ENCODE results near the gene RBM23.
"Not testable (repeated sequence)": the region's sequence is repeated elsewhere in the genome, so short reads cannot be mapped to it uniquely, and the experiment has no call there.

The RBM23 gene

GRCh38 chr14:22861651-22862050, 57.3 kb downstream of the RBM23 start:
- DNase-seq: no peak

GRCh38 chr14:22860377-22860776, 58.6 kb downstream of the RBM23 start:
- not testable (repeated sequence) for DNase-seq

GRCh38 chr14:22856428-22856827, 62.5 kb downstream of the RBM23 start:
- DNase-seq: no peak

- no peak for DNase-seq
Measured at GRCh38 chr14:22854963-22855724, 63.8 kb downstream of the RBM23 start.

- not testable (repeated sequence) for DNase-seq
Measured at GRCh38 chr14:22854296-22854695, 64.7 kb downstream of the RBM23 start.

GRCh38 chr14:22852940-22853767, 65.8 kb downstream of the RBM23 start:
- DNase-seq: peak; percentile 39

GRCh38 chr14:22852599-22852939, 66.4 kb downstream of the RBM23 start:
- DNase-seq: no peak

- DNase-seq: not testable (repeated sequence)
Measured at GRCh38 chr14:22852178-22852577, 66.8 kb downstream of the RBM23 start.

- no peak for DNase-seq
Measured at GRCh38 chr14:22850944-22851764, 67.8 kb downstream of the RBM23 start.

- no peak for DNase-seq
Measured at GRCh38 chr14:22849212-22849819, 69.6 kb downstream of the RBM23 start.

- DNase-seq: no peak
Measured at GRCh38 chr14:22848351-22849164, 70.4 kb downstream of the RBM23 start.

- no peak for DNase-seq
Measured at GRCh38 chr14:22847661-22848341, 71.1 kb downstream of the RBM23 start.

GRCh38 chr14:22846811-22847307, 72.1 kb downstream of the RBM23 start:
- DNase-seq: no peak

GRCh38 chr14:22845821-22846625, 72.9 kb downstream of the RBM23 start:
- no peak for DNase-seq

- DNase-seq: no peak
Measured at GRCh38 chr14:22845103-22845394, 73.9 kb downstream of the RBM23 start.

GRCh38 chr14:22844221-22845102, 74.5 kb downstream of the RBM23 start:
- no peak for DNase-seq
